SJSA1 (cell line): ENCODE measurements around the gene LECT2. TPM values are rescaled to one million over a fixed set of nuclear protein-coding genes. Genes with fewer than 3 reads are reported as not detected.

ENCODE experiments used
- DNase-seq, 2 experiments: peaks; one replicate each; pipeline ENCODE4 v3.0.0-alpha.2; 2015 to 2020; ENCODE audit warnings: low spot score in 2 of 2, low read depth in 1 of 2
- H3K27ac ChIP-seq: fragments of 250-450 bp; sonication (Bioruptor Pico); 2 replicates; pipeline ENCODE4 v1.5.1; 2020; ENCODE audit warnings: mild to moderate bottlenecking, moderate library complexity
- H3K27me3 ChIP-seq: fragments of 250-450 bp; sonication (Bioruptor Pico); replicated peaks from 2 replicates; pipeline ENCODE4 v1.5.1; 2020; ENCODE audit warnings: mild to moderate bottlenecking, moderate library complexity
- H3K36me3 ChIP-seq: fragments of 250-450 bp; sonication (Bioruptor Pico); 2 replicates; pipeline ENCODE4 v1.5.1; 2020; ENCODE audit warnings: mild to moderate bottlenecking
- H3K4me1 ChIP-seq: fragments of 250-450 bp; sonication (Bioruptor Pico); replicated peaks from 2 replicates; pipeline ENCODE4 v1.6.1; 2021; ENCODE audit warnings: mild to moderate bottlenecking
- H3K4me3 ChIP-seq: fragments of 250-450 bp; sonication (Bioruptor Pico); 2 replicates; pipeline ENCODE4 v1.5.1; 2020; ENCODE audit warnings: mild to moderate bottlenecking
- H3K9me3 ChIP-seq: fragments of 250-450 bp; sonication (Bioruptor Pico); replicated peaks from 2 replicates; pipeline ENCODE4 v1.5.1; 2020; ENCODE audit warnings: mild to moderate bottlenecking
- total RNA-seq: library from RNA; depleted of rRNA; stranded (reverse); fragments of >200 nt; shearing (Covaris generic); gene quantifications from 2 replicates; pipeline ENCODE4 v1.2.3, GENCODE V29; 2014; rRNA removed

Gene LECT2
- total RNA-seq, 1 experiment from 2014 or later: not detected

GRCh38 chr5:135900276-135900675 lies 54.5 kb downstream of the LECT2 start:
- no peak for DNase-seq
- peaks cover 42% of the 10 kb centered on the region for H3K27me3 ChIP-seq
- H3K27ac ChIP-seq: no peak overlapping the region
- no peaks in the 10 kb centered on the region for H3K9me3 ChIP-seq
- H3K4me3 ChIP-seq: no peak overlapping the region
- H3K4me1 ChIP-seq: no peaks in the 10 kb centered on the region
- no peaks in the 10 kb centered on the region for H3K36me3 ChIP-seq

GRCh38 chr5:135898651-135899050 lies 56.1 kb downstream of the LECT2 start:
- H3K4me1 ChIP-seq: no peaks in the 10 kb centered on the region
- H3K4me3 ChIP-seq: no peak overlapping the region
- DNase-seq: no peak
- H3K27ac ChIP-seq: no peak overlapping the region
- no peaks in the 10 kb centered on the region for H3K36me3 ChIP-seq
- no peaks in the 10 kb centered on the region for H3K9me3 ChIP-seq
- H3K27me3 ChIP-seq: peaks cover 38% of the 10 kb centered on the region

Other genes starting within 250 kb of the LECT2 start
- gene SLC25A48, start 120.3 kb downstream of the LECT2 start, total RNA-seq: not detected in 2 replicates
- not detected in 2 replicates for gene IL9, start 59.1 kb downstream of the LECT2 start, total RNA-seq
- gene TGFBI, start 74.0 kb upstream of the LECT2 start, total RNA-seq: 172 and 185 TPM in 2 replicates
- gene SMAD5, start 177.9 kb upstream of the LECT2 start, total RNA-seq: 93.6 and 179 TPM in 2 replicates
- not detected in 2 replicates for gene SMIM32, start 238.2 kb upstream of the LECT2 start, total RNA-seq